Activated CD8-positive, alpha-beta T cell treated with anti-CD3 and anti-CD28 coated beads for 36 hours (primary cell): ENCODE measurements around the gene BLTP3A. TPM values are rescaled to one million over a fixed set of nuclear protein-coding genes. Genes with fewer than 3 reads are reported as not detected.
"Not testable (repeated sequence)": the region's sequence is repeated elsewhere in the genome, so short reads cannot be mapped to it uniquely, and the experiment has no call there.

Experiments
- ATAC-seq: fragments of 200-7000 bp; cut with Tn5 transposase; one replicate; pipeline ENCODE4 v1.10.0; 2021; ENCODE audit warnings: mild to moderate bottlenecking, moderate library complexity
- CTCF ChIA-PET: fragments of 350-600 bp; sonication (Branson Sonifier 250); formaldehyde crosslinking; loops from one replicate; lab custom pipeline; 2021; ENCODE audit warnings: antibody characterized with exemption; lab: Charles Lee
- POLR2A ChIA-PET: fragments of 350-600 bp; sonication (Branson Sonifier 250); formaldehyde crosslinking; loops from one replicate; lab custom pipeline; 2021; ENCODE audit warnings: antibody characterized with exemption; lab: Charles Lee
- DNase-seq: peaks from one replicate; pipeline ENCODE4 v3.0.0-alpha.2; 2020
- H3K27ac Mint-ChIP-seq: one replicate; pipeline ENCODE4 v1.8.0; 2021; ENCODE audit warnings: mild to moderate bottlenecking, mixed read lengths
- H3K27me3 Mint-ChIP-seq: one replicate; pipeline ENCODE4 v1.8.0; 2021; ENCODE audit warnings: mixed read lengths
- H3K36me3 Mint-ChIP-seq: one replicate; pipeline ENCODE4 v1.8.0; 2021; ENCODE audit warnings: low read depth, mixed read lengths
- H3K4me1 Mint-ChIP-seq: one replicate; pipeline ENCODE4 v1.8.0; 2021; ENCODE audit warnings: low read depth, mixed read lengths
- H3K4me3 Mint-ChIP-seq: one replicate; pipeline ENCODE4 v1.8.0; 2021; ENCODE audit warnings: mild to moderate bottlenecking, moderate library complexity, mixed read lengths
- H3K9me3 Mint-ChIP-seq: one replicate; pipeline ENCODE4 v1.8.0; 2021; ENCODE audit warnings: mixed read lengths
- CTCF ChIP-seq: fragments of 200-600 bp; IDR thresholded peaks from one replicate; pipeline ENCODE4 v1.8.0; 2022; ENCODE audit warnings: antibody characterized with exemption, mild to moderate bottlenecking
- intact Hi-C: fragments of 100-400 bp; cut with micrococcal nuclease; formaldehyde crosslinking; loops from one replicate; pipeline ENCODE4 v1.10.0; 2022
- total RNA-seq, 2 experiments: library from RNA; stranded (reverse); gene quantifications; one replicate each; pipeline ENCODE4 v1.2.3, GENCODE V29; 2021

Gene BLTP3A
- total RNA-seq, 2 experiments from 2014 or later, result 14.0 to 15.0 TPM

DNA sequence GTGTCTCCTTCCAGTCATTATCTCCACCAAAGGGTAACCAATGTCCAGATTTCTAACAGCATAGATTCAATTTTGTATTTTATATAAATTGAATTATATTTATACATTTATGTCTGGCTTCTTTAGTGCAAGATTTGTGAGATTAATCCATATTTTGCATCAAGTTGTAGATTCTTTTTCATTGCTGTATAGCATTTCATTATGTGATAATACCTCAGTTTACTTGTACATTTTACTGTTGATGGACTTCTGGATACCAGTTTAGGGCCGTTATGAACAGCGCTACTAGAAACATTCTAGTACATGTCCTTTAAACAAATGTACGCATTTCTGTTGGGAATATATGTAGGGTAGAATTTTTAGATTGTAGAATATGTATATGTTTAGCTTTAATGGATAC is 6.2 kb downstream of the BLTP3A start:
- H3K4me3 Mint-ChIP-seq, result no peak overlapping the region
- H3K27ac Mint-ChIP-seq, result no peak overlapping the region
- H3K36me3 Mint-ChIP-seq, result no peaks in the 10 kb centered on the region
- ChIA-PET CTCF (interaction anchor here (0.6 kb wide), 1 partner anchor 935 kb away, joined by 3 read pairs; no protein-coding TSS in a partner anchor), POLR2A (no interaction called here)
- intact Hi-C loops, result no loop called here
- no peak for ATAC-seq
- TF ChIP-seq CTCF, result no peak
- no peak for DNase-seq
- H3K4me1 Mint-ChIP-seq, result peaks cover 16% of the 10 kb centered on the region
- no peaks in the 10 kb centered on the region for H3K27me3 Mint-ChIP-seq
- H3K9me3 Mint-ChIP-seq, result no peaks in the 10 kb centered on the region

DNA sequence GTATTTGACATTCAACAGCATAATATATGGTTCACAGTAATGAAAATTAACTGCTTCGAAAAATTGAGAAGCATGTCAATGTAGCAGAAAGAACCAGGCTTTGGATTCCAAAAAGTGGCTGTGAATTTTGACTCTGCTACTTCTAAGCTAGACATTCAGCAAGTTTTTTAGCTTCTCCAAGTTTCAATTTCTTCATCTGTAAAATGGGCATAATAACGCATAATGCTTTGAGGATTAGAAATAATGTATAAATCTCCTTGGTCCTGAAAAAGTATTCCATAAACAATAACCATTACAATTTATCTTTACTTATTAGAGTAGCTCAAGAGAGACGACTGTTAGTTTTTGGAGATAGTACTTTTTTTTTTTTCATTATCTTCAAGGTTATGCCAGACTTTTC is 7.7 kb downstream of the BLTP3A start:
- ATAC-seq (no peak), DNase-seq (no peak)
- Mint-ChIP-seq H3K27ac (no peak overlapping the region), H3K4me1 (peaks cover 8% of the 10 kb centered on the region), H3K27me3 (no peaks in the 10 kb centered on the region), H3K4me3 (no peak overlapping the region), H3K9me3 (no peaks in the 10 kb centered on the region), H3K36me3 (no peaks in the 10 kb centered on the region)
- TF ChIP-seq CTCF, result no peak
- intact Hi-C loops, result no loop called here
- ChIA-PET CTCF (interaction anchor here (1.1 kb wide), 1 partner anchor 11 kb away, joined by 3 read pairs; no protein-coding TSS in a partner anchor), POLR2A (interaction anchor here (0.7 kb wide), 1 partner anchor 88 kb away, joined by 3 read pairs; no protein-coding TSS in a partner anchor)

DNA sequence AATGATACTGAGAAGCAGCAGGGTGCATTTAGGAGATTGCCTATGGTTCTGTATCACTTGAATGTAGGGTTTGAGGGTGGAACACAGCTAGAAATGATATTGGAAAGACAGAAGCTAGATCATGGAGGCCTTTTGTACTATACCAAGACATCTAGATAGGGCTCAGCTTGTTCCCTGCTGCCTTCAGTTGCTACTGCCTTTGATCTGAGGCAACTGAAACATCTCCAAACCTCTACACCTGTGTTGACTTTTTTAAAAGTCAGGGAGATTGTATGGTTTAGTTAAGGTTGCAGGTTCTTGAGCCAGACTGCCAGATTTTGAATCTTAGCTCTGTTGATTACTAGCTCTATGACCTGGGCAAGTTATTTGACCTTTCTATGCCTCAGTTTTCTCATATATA is 12.7 kb downstream of the BLTP3A start:
- CTCF ChIA-PET, result interaction anchor here (0.9 to 1.0 kb wide), 2 partner anchors 9 to 182 kb away, joined by 3 to 5 read pairs; no protein-coding TSS in a partner anchor
- Mint-ChIP-seq H3K27me3 (no peaks in the 10 kb centered on the region), H3K36me3 (no peaks in the 10 kb centered on the region), H3K4me1 (no peaks in the 10 kb centered on the region), H3K4me3 (no peak overlapping the region), H3K9me3 (no peaks in the 10 kb centered on the region), H3K27ac (no peak overlapping the region)
- DNase-seq (no peak), ATAC-seq (no peak)
- intact Hi-C loops, result no loop called here
- POLR2A ChIA-PET, result interaction anchor here (4.2 kb wide), 1 partner anchor 12 kb away, joined by 21 read pairs; the partner anchor contains the start of gene BLTP3A
- TF ChIP-seq CTCF, result no peak

DNA sequence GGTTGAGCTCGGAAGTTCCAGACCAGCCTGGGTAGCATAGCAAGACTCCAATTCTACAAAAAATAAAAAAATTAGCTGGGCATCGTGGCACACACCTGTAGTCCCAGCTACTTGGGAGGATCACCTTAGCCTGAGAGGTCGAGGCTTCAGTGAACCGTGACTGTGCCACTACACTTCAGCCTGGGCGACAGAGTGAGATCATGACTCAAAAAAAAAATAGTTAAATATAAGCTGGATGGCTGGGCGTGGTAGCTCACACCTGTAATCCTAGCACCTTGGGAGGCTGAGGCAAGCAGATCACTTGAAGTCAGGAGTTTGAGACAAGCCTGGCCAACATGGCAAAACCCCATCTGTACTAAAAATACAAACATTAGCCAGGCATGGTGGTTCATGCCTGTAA is 13.2 kb downstream of the BLTP3A start:
- H3K9me3 Mint-ChIP-seq, H3K4me1 Mint-ChIP-seq, DNase-seq, H3K4me3 Mint-ChIP-seq, intact Hi-C loops, H3K27me3 Mint-ChIP-seq, ATAC-seq, H3K27ac Mint-ChIP-seq, H3K36me3 Mint-ChIP-seq: not testable (repeated sequence)
- CTCF ChIA-PET, result interaction anchor here (1.0 kb wide), 1 partner anchor 181 kb away, joined by 3 read pairs; no protein-coding TSS in a partner anchor
- POLR2A ChIA-PET, result interaction anchor here (4.2 kb wide), 1 partner anchor 13 kb away, joined by 21 read pairs; the partner anchor contains the start of gene BLTP3A

GRCh38 chr6:34806738-34807453 is 15.0 kb downstream of the BLTP3A start:
- ATAC-seq (no peak), DNase-seq (no peak)
- Mint-ChIP-seq H3K9me3 (no peaks in the 10 kb centered on the region), H3K27me3 (no peaks in the 10 kb centered on the region), H3K27ac (no peak overlapping the region), H3K4me3 (no peak overlapping the region), H3K4me1 (peaks cover 14% of the 10 kb centered on the region), H3K36me3 (no peaks in the 10 kb centered on the region)
- CTCF ChIA-PET, result interaction anchor here (1.2 kb wide), 1 partner anchor 15 kb away, joined by 4 read pairs; the partner anchor contains the start of gene BLTP3A
- POLR2A ChIA-PET, result interaction anchor here (4.2 kb wide), 1 partner anchor 15 kb away, joined by 21 read pairs; the partner anchor contains the start of gene BLTP3A
- TF ChIP-seq CTCF, result no peak
- intact Hi-C loops, result no loop called here

- DNase-seq, H3K9me3 Mint-ChIP-seq, H3K36me3 Mint-ChIP-seq, H3K27me3 Mint-ChIP-seq, H3K4me3 Mint-ChIP-seq, intact Hi-C loops, CTCF ChIA-PET, ATAC-seq, H3K27ac Mint-ChIP-seq: not testable (repeated sequence)
- peaks cover 19% of the 10 kb centered on the region for H3K4me1 Mint-ChIP-seq
- POLR2A ChIA-PET, result interaction anchor here (0.7 kb wide), 1 partner anchor 564 kb away, joined by 3 read pairs; no protein-coding TSS in a partner anchor
These were observed 16.6 kb downstream of the BLTP3A start for GRCh38 chr6:34808473-34808872.

GRCh38 chr6:34809419-34809818 is 17.5 kb downstream of the BLTP3A start:
- H3K27ac Mint-ChIP-seq, ATAC-seq, DNase-seq, intact Hi-C loops, H3K9me3 Mint-ChIP-seq, H3K36me3 Mint-ChIP-seq, CTCF ChIA-PET, H3K27me3 Mint-ChIP-seq, POLR2A ChIA-PET, H3K4me3 Mint-ChIP-seq: not testable (repeated sequence)
- peaks cover 19% of the 10 kb centered on the region for H3K4me1 Mint-ChIP-seq
